H1 (cell line): Measurements from ENCODE around the gene SHOX. TPM values are rescaled to one million over a fixed set of nuclear protein-coding genes. Genes with fewer than 3 reads are reported as not detected.

Experiments used
- CBX5 ChIP-seq: fragments of 300-800, 300-1000 bp; sonication (generic); IDR thresholded peaks from 2 replicates; pipeline ENCODE4 v1.7.1; 2016; ENCODE audit warnings: antibody characterized with exemption, low read length, low read depth
- CHD1 ChIP-seq: IDR thresholded peaks from 2 replicates; pipeline ENCODE4 v1.6.1; 2012; ENCODE audit warnings: low read depth, low read length, improper control_type of control experiment
- CHD2 ChIP-seq: IDR thresholded peaks from 2 replicates; pipeline ENCODE4 v1.6.1; 2012; ENCODE audit warnings: low read length, improper control_type of control experiment
- CREB1 ChIP-seq: IDR thresholded peaks from 2 replicates; pipeline ENCODE4 v1.6.1; 2012; ENCODE audit warnings: inconsistent platforms
- CTCF ChIP-seq, 3 experiments: IDR thresholded peaks; 1 replicate in 2 of 3; 2 replicates in 1 of 3; pipeline versions ENCODE4 v1.5.1 to v1.6.1; 2011; ENCODE audit warnings: low read length in 3 of 3, mild to moderate bottlenecking in 3 of 3, inconsistent platforms in 2 of 3, low read depth in 1 of 3, moderate library complexity in 1 of 3; ENCODE audit not compliant: insufficient read depth in 1 of 3; ENCODE audit errors: control extremely low read depth in 1 of 3
- E2F6 ChIP-seq: IDR thresholded peaks from 2 replicates; pipeline ENCODE4 v1.6.1; 2012; ENCODE audit warnings: inconsistent platforms
- EZH2 ChIP-seq: fragments of 200-600 bp; sonication (generic); IDR thresholded peaks from 2 replicates; pipeline ENCODE4 v1.7.1; 2012; ENCODE audit warnings: low read depth, mild to moderate bottlenecking, moderate library complexity, low read length, inconsistent platforms; ENCODE audit not compliant: severe bottlenecking
- HDAC6 ChIP-seq: IDR thresholded peaks from one replicate; pipeline ENCODE4 v1.7.1; 2012; ENCODE audit warnings: low read depth, mild to moderate bottlenecking, inconsistent platforms, low read length, moderate library complexity
- KDM1A ChIP-seq: fragments of 200-600, 300-600 bp; sonication (generic); IDR thresholded peaks from 2 replicates; pipeline ENCODE4 v1.7.1; 2016; ENCODE audit warnings: mild to moderate bottlenecking, low read length, borderline replicate concordance
- MAX ChIP-seq: IDR thresholded peaks from 2 replicates; pipeline ENCODE4 v1.6.1; 2012; ENCODE audit warnings: inconsistent platforms
- POLR2A ChIP-seq, 2 experiments: IDR thresholded peaks; 1 replicate in 1 of 2; 2 replicates in 1 of 2; pipeline ENCODE4 v1.6.1; 2011; ENCODE audit warnings: low read depth in 2 of 2, low read length in 2 of 2, mild to moderate bottlenecking in 2 of 2; ENCODE audit errors: control extremely low read depth in 1 of 2
- POLR2AphosphoS5 ChIP-seq: IDR thresholded peaks from 2 replicates; pipeline ENCODE4 v1.6.1; 2011; ENCODE audit warnings: low read depth, low read length
- POU5F1 ChIP-seq: IDR thresholded peaks from 2 replicates; pipeline ENCODE4 v1.6.1; 2011; ENCODE audit warnings: low read depth, mild to moderate bottlenecking, low read length, moderate library complexity
- SIN3A ChIP-seq, 2 experiments: IDR thresholded peaks in 1 of 2; conservative IDR thresholded peaks in 1 of 2; 2 replicates each; pipeline ENCODE4 v1.6.1; 2011 to 2012; ENCODE audit warnings: low read length in 2 of 2, improper control_type of control experiment in 1 of 2, low read depth in 1 of 2, mild to moderate bottlenecking in 1 of 2
- SP1 ChIP-seq: IDR thresholded peaks from 2 replicates; pipeline ENCODE4 v1.6.1; 2011; ENCODE audit warnings: low read depth, low read length
- polyA plus RNA-seq, 7 experiments: library from polyadenylated mRNA; depleted of rRNA in 3 of 7; stranded (reverse) in 5 of 7; unstranded in 2 of 7; fragments of >200 nt in 5 of 7; fragments of 200-250 nt in 2 of 7; gene quantifications; 1 replicate in 5 of 7; 2 replicates in 1 of 7; 4 replicates in 1 of 7; pipeline versions ENCODE4 v1.2.1 to v1.2.3, GENCODE V29; 2011 to 2013; ENCODE audit warnings: missing spikeins in 2 of 7, mixed read lengths in 2 of 7
- total RNA-seq: library from RNA; stranded (reverse); fragmentation: NEBNext Ultra II Directional; extraction: Animal tissue kit (Norgen Biotek cat#: 25700); gene quantifications from 2 replicates; pipeline ENCODE4 v1.2.1, GENCODE V29; 2021

Gene SHOX
- total and polyA plus RNA-seq, 2 of the 8 experiments (the other 6 are each of a cell fraction or from before 2014, with no cell fraction given) = 0.05 to 0.15 TPM

- TF ChIP-seq SP1 (no peak), SIN3A (conservative IDR thresholded peaks at IDR 0.05 in 1 of 2, IDR thresholded peaks at IDR 0.05 in 1 of 2; ENCODE audit: low read depth in 1 of 2, low read length in 2 of 2) (no peak), POU5F1 (no peak), MAX (peak; percentile 81), CHD2 (no peak), POLR2AphosphoS5 (no peak), CTCF (IDR thresholded peaks at IDR 0.05; ENCODE audit: control extremely low read depth in 1 of 3, insufficient read depth in 1 of 3, low read depth in 1 of 3, low read length in 3 of 3) (no peak), CHD1 (no peak), E2F6 (peak; percentile 3), EZH2 (peak; percentile 88), POLR2A (IDR thresholded peaks at IDR 0.05; ENCODE audit: control extremely low read depth in 1 of 2, low read depth in 2 of 2, low read length in 2 of 2) (no peak), HDAC6 (no peak), KDM1A (no peak), CREB1 (peak; percentile 40; the same call in 1 of the 2 replicates), CBX5 (no peak)
These were observed 6.8 kb upstream of the SHOX start (continued) for GRCh38 chrX:623599-624315.
